GM21723 (cell line): ENCODE measurements around the gene FABP6.

Experiments
- ATAC-seq: cut with Tn5 transposase; IDR thresholded peaks from one replicate; pipeline ENCODE4 v1.9.1; 2021; ENCODE audit warnings: mild to moderate bottlenecking, moderate library complexity; ENCODE audit not compliant: unreplicated experiment

FABP6 gene

DNA sequence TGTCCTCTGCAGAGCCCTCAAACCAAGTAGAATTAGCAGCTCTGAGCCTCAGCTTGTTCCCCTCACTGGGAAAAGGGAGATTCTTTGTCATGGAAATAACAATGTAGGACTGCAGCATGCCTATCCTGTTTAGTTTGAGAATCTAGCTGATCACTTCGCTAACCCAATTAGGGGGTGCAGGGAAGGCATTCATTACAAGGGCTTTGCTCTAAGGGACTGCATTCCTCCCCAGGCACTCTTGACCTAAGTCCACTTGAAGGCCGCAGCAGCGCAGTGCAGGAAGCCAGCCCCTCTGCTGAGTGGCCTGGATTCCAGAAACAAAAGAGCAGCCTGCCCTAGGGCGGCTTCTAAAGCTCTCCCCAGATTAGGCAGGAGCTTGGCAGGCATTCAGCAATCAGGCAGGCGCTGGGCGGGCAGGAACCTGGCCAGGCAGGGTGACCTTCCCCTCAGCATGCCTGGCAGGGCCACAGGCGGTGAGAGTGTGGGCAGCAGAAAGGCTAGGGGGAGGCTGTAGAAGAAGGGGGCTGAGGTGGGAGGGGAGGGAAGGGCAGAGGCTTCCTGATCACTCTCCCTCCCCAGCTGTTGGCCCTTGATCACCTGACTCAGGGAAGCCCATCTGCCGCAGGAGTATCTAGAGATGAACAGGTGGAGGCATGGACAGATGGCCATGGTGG is 58.2 kb downstream of the FABP6 start:
- ATAC-seq, result no peak
